Astrocyte of the cerebellum (primary cell): Measurements from ENCODE around the gene B4GALNT3.

ENCODE experiments used
- DNase-seq: peaks from one replicate; pipeline ENCODE4 v3.0.0-alpha.2; 2011; ENCODE audit warnings: low read depth
- H3K4me3 ChIP-seq: 2 replicates; pipeline ENCODE4 v1.5.1; 2011; ENCODE audit warnings: mild to moderate bottlenecking, low read depth, low read length, moderate library complexity
- in situ Hi-C: cut with HindIII; loops from 2 replicates; pipeline ENCODE4 v1.10.0; 2017; ENCODE audit warnings: low sequenced_read_pairs
- TF ChIP-seq, protein P1 (sequence below): IDR thresholded peaks from 2 replicates; pipeline ENCODE4 v1.5.1; 2012; ENCODE audit warnings: low read length, low read depth, moderate library complexity, mild to moderate bottlenecking; ENCODE audit errors: missing control alignments

The B4GALNT3 gene

DNA sequence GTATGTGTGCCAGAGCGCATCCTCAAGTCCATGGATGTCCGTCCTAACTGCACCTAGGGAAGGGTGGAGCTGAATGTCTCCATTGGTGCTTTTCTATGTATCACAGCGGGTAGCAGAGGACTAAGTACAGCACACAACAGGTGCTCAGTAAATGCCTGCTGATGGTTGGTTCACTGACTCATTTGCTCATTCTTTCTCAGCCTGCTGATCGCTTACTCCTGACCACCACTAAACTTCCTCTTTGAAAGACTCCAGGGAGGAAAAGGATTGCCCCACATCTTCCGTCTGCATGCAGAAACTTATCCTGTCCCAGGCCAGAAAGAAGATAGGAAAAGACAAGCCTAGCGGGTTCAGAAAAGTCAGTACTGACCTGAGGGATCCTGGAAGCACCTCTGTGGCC, 66.3 kb downstream of the B4GALNT3 start:
- H3K4me3 ChIP-seq, result no peak overlapping the region
- TF ChIP-seq, protein P1, sequence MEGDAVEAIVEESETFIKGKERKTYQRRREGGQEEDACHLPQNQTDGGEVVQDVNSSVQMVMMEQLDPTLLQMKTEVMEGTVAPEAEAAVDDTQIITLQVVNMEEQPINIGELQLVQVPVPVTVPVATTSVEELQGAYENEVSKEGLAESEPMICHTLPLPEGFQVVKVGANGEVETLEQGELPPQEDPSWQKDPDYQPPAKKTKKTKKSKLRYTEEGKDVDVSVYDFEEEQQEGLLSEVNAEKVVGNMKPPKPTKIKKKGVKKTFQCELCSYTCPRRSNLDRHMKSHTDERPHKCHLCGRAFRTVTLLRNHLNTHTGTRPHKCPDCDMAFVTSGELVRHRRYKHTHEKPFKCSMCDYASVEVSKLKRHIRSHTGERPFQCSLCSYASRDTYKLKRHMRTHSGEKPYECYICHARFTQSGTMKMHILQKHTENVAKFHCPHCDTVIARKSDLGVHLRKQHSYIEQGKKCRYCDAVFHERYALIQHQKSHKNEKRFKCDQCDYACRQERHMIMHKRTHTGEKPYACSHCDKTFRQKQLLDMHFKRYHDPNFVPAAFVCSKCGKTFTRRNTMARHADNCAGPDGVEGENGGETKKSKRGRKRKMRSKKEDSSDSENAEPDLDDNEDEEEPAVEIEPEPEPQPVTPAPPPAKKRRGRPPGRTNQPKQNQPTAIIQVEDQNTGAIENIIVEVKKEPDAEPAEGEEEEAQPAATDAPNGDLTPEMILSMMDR, result no peak
- in situ Hi-C loops, result no loop called here
- DNase-seq, result no peak

DNA sequence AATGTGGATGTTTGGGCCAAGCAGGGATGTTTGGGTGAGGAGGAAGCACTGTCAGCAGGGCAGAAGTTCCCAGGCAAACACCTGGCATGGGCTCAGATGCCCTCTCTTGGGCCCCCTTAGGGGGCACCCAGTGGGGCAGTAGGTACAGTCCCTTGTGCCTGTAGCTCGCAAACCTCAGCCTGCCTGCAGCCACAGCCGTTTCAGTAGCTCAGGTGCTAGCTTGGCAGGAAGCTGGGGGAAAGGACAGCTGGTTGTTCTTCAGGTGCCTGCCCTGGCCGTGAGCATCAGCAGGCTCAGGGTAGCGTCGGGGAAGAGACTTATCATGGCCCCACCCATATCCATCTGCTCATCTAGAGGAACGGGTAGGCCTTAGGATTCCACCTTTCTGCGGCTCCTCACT, 67.5 kb downstream of the B4GALNT3 start:
- TF ChIP-seq, protein P1, result no peak
- DNase-seq, result no peak
- in situ Hi-C loops, result no loop called here

DNA sequence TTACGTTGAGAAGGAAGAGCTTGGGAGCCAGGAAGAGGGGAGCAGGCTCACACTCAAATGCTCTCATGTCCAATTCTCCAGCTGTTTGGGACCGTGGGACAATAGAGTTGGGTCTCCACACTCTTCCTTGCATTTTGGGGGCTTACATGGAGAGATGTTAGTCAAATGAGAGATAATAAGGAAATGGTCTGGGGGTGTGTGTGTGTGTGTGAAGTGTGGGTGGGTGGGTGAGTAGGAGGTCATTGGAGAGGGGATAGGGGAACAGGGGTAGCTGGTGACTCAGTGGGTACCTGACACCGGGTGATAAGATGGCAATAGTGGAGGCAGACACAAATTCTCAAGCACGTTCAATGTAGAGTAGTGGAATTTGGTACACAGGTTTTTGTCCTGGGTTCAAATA, 68.0 kb downstream of the B4GALNT3 start:
- DNase-seq, result no peak
- in situ Hi-C loops, result no loop called here
- TF ChIP-seq, protein P1, result no peak
- no peak overlapping the region for H3K4me3 ChIP-seq

More for the DNA sequence above, 67.5 kb downstream of the B4GALNT3 start:
- no peak overlapping the region for H3K4me3 ChIP-seq

DNA sequence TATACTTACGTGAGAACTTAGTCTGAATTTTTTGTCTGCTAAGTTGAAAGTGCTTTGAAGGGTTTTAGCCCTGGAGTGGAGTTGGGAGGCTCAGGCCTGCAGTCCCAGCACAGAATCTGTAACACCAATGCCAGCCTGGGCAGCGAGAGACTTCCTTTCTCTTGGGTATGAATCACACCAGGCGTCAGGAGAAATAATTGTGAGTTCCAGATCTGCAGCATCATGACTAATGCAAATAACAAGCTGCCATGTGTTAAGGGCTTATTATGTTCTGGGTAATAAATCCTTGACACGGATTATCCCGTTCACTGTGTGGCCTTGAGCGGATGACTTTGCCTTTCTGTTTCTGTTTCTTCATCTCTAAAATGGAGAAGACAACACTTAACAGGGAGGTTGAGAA, 70.6 kb downstream of the B4GALNT3 start:
- DNase-seq, result no peak
- TF ChIP-seq, protein P1, result no peak
- no peak overlapping the region for H3K4me3 ChIP-seq
- in situ Hi-C loops, result no loop called here

DNA sequence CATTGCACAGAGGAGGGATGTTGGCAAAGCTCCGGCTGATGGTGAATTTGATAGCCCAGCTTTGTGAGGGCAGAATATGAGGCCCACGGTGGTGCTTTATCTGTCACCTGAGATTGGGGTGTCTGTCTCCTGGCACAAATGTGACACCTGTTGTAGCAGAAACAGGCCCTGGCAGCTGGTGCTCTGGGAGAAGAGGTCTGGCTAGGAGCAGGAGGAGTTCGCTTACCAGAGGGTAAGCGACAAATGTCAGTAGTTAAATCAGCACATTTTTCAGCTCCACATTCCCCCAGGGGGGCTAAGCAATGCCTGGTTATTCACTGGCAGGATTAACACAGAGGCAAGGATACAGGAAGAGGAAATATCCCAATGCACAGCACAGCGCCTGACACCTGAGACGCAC, 71.1 kb downstream of the B4GALNT3 start:
- in situ Hi-C loops, result no loop called here
- DNase-seq, result no peak
- no peak overlapping the region for H3K4me3 ChIP-seq
- TF ChIP-seq, protein P1, result no peak

DNA sequence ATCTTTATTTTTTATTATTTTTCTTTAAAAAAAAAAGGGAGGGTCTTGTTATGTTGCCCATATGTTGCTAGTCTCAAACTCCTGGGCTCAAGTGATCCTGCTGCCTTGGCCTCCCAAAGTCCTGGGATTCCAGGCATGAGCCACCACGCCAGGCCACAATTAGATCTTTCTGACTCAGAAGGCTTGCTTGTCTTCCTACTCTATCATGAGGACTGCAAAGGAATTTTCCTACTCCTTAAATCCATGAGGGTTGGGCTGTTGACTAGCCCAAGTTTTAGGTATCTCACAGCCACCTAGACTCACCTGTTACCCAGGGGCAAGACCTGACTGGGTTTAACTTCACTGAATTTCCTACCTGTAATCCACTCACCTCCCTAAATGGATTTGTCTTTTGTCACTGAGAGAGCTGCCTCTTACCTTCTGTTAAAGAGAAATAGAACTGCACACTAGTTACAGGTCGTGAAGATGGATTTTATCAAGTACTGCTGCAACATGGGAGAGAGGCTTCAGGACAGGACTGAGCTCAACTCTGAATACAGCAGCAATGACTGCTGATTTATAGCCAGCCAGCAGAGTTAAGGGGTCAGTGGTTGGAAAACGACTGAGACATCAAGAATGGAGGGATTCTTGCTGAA, 72.3 kb downstream of the B4GALNT3 start:
- no peak overlapping the region for H3K4me3 ChIP-seq
- no peak for DNase-seq
- in situ Hi-C loops, result no loop called here
- TF ChIP-seq, protein P1, result no peak
